Brain pericyte (primary cell): ENCODE data around the gene COX7A1.
"Not testable (repeated sequence)": the region's sequence is repeated elsewhere in the genome, so short reads cannot be mapped to it uniquely, and the experiment has no call there.

Experiments
- DNase-seq: peaks from one replicate; pipeline ENCODE4 v3.0.0-alpha.2; 2012; ENCODE audit warnings: low read depth, low spot score

Gene COX7A1

DNA sequence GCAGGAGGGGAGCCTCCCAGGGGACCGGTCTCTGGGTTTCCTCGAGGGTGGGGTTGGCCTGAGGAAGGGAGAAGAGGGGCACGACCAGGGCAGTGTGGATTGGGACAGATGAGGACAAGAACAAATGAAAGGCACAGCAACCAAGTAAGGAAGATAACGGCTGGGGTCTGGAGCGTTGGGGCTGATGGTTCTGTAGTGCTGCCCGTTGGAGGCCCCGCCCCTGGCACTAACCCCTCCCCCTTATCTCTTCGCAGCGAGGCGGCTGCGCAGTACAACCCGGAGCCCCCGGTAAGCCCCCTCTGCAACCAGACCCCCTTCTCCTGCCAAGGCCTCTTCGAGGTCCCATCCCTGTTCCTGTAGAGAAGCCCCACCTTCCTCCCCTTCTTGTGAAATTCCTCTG is 10.2 kb downstream of the COX7A1 start:
- no peak for DNase-seq

DNA sequence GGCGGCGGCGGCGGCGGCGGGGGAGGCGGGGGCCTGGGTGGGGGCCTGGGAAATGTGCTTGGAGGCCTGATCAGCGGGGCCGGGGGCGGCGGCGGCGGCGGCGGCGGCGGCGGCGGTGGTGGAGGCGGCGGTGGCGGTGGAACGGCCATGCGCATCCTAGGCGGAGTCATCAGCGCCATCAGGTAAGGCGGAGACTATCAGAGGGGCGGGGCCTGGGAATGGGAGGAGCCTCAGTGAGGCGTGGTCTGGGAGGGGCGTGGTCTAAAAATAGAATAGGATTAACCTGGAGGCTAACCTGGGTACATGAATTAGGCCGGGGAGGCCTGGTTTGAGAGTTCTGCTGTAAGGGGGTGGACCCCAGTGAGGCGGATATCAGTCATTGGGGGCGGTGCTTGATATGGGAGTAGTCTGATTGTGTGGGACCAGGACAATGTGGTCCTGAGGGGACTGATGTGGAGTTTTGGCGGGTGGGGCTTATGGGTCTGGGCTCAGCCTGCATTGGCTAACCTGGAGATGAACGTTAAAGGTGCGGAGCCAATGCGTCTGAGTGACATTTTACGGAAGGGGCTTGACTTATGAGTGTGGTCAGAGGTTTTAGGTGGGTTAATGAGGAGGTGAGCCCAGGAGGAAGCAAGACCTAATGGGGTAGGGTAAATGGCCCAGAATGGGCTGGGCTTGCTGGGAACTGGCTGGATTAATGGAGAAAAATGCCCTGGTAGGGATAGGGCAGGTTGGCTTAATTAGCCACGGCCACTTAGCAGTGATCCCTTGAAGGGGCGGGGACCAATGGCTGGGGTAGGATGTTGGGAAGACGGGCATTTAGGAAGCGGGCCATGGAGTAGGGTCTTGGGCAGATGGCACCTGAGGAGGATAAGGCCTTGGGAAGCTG is 11.0 kb downstream of the COX7A1 start:
- peak; percentile 39 for DNase-seq

DNA sequence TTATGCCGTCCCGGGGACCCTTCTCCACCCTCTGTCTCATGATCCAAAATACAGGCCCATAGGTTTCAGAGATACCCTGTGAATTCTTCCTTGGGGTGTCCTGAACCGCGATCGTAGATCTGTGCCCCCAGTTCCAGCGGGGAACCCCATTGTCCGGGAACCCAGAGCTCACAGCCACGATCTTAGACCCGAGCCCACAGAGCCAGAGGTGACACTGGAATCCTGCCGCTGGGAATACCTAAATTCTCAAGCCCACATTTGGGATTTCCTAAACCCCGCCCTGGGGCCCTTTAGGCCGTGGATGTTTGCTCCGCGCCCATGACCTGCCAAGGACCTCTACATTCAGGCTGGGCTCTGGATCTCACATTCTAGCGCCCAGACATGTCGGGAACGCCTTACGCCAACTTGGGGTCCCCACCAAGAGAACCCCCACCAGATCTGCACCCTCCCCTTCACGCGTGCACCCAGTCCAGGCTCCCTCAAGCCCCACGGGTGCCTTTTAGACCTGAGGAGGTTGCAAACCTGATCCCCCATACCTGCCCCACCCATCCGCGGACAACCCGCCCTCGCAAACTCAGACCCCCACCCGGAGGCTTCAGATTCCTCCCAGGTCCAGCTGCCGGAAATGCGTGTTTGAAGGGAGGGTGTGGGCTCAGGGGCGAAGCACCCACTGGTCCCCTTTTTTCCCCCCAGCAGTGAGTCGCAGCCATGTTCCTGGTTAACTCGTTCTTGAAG is 11.8 kb downstream of the COX7A1 start:
- no peak for DNase-seq

DNA sequence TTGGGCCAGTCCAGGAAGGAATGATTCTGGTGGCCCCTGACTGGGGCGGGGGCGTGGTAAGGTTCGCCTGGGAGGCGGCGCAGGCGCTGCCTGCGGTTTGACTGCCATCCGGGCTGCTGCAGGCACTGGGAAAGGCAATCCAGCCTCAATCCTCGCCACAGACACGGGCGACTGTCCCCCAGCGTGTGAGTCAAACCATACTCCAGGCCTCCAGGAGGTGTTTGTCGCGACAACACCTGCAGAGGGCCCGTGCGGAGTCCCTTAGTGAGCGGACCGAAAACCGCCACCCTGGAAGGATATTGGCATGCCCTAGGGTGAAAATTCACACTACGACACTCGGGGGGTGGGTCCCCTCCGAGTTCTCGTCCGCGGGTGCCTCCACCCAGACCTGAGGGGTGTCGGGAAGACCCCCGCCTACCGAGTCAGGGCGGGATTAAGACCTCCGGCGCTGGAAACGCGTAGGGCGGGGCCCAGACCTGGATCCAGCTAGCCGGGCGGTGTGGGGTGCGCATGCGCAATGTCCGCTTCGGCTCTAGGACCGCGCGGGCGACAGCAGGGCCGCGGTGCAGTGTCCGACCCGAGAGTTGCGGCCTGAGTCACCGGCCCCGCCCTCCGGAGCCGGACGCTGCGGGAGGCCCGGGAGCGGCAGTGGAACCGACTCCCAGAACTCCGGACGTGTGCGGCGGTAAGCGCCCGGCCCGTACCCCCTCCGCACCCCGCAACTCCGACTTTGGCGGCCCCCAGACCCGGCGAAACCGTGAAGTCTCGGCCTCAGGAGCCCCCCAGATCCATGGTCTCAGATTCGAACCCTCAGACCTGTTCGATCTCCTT is 12.6 kb downstream of the COX7A1 start, which contains the start of gene CAPNS1:
Gene CAPNS1 (plus strand): TSS at position 594 of the 831 bp plus-strand sequence. CDS start 946 bp downstream, outside the sequence.
- peak; percentile 87 for DNase-seq

DNA sequence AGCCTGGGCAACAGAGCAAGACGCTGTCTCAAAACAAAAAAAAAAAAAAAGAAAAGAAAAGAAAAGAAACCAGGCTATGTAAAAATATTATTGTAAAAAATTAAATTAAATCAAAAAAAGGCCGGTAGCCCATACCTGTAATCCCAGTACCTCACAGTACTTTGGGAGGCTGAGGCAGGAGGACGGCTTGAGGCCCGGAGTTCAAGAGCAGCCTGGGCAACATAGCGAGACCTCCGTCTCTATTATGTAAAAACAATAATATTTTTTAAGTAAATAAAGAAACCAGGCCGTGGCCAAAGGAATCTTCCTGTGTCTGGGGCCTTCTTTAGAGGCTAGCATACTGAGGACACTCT is 13.2 kb downstream of the COX7A1 start:
- DNase-seq = no peak

DNA sequence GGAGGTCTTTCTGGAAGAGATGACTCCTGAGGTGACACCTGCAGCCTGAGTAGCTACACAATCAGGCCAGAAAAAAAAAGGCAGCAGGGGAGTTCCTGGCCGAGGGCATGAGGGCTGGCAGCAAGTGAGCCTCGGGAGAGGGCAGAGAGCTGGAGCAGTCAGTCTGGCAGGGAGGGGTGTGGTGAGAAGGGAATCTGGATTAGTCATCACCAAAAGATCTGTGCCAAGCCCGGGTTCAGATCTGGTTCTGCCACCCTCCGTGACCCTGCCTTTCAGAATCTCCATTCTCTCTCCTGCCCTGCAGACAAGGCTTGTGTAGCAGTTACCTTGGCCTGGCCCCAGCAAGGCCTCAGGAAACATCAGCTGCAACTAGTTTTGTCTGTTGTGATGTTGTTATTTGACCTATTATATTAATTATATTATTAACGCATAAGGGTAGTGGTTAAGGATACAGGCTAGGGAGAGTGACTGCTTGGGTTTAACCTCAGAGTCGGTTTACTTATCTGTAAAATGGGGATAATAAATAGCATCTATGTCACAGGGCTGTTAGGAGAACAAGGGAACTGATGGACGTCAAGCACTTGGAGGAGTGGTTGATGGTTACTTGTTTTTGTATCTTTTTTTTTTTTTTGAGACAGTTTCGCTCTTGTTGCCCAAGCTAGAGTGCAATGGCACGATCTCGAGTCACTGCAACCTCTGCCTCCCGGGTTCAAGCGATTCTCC is 15.1 kb downstream of the COX7A1 start:
- no peak for DNase-seq

DNA sequence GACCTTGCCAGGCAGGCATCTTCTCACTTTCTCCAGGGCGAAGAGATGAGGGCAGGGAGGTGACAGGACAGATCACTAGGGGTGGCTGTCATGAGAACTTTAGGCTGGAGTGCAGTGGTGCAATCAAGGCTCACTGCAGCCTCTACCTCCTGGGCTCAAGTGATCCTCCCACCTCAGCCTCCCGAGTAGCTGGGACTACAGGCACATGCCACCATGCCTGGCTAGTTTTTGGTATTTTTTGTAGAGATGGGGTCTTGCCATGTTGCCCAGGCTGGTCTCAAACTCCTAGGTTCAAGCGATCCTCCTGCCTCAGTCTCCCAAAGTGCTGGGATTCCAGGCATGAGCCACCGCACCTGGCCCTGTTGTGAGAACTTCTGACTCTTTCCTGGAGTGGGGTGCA is 17.4 kb downstream of the COX7A1 start:
- DNase-seq = not testable (repeated sequence)

DNA sequence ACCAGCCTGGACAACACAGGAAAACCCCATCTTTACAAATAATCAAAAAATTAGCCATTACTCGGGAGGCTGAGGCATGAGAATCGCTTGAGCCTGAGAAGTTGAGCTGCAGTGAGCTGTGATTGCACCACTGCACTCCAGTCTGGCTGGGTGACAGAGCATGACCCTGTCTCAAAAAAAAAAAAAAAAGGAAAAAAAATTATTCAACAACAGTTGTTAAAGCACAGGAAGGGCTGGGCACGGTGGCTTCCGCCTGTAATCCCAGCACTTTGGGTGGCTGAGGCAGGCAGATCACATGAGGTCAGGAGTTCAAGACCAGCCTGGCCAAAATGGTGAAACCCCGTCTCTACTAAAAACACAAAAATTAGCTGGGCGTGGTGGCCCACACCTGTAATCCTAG is 21.0 kb downstream of the COX7A1 start:
- not testable (repeated sequence) for DNase-seq

DNA sequence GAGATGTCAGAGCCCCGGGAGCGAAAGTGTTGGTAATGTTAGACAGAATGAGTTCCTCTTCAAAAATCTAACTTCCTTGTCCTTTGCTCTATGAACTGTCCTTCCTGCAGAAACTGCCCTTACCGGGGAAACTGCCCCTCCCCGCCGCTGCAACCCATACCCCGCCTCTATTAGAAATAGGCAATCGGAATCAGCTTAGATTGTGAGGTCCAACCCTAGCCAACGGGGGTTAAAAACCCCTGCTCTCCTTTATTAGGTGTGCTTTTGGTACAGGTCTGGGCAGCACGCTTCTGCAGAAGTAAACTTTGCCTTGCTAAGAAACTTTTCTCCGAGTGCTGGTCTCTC is 23.9 kb downstream of the COX7A1 start:
- no peak for DNase-seq

DNA sequence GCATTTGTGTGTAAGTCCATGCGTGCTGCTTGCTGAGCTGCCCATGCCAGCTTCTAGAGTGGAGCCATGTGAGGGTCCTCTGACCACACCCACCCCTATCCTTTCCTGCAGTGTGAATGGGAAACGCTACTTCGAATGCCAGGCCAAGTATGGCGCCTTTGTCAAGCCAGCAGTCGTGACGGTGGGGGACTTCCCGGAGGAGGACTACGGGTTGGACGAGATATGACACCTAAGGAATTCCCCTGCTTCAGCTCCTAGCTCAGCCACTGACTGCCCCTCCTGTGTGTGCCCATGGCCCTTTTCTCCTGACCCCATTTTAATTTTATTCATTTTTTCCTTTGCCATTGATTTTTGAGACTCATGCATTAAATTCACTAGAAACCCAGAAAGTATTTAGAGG is 26.7 kb downstream of the COX7A1 start:
- DNase-seq = no peak

DNA sequence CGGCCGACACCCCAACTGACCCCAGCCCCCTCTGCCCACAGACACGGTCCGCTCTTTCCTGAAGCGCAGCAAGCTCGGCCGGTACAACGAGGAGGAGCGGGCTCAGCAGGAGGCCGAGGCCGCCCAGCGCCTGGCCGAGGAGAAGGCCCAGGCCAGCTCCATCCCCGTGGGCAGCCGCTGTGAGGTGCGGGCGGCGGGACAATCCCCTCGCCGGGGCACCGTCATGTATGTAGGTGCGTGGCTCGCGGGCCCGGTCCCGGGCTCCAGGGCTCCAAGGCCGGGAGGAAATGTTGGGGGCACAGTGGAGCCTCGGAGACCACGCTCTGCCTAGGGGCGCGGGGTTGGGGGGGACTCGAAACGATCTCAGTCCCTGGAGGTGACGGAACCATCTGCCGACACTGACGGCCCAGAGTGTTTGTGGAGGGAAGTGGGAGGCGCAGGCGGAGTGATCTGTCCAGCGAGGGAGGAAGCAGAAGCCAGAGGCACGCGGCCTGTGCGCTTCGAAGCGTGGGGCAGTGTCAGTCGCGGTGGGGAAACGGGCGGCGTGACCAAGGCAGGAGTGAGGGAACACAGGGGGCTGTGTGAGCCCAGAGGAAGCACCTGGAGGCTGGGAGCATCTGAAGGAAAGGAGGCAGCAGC is 30.6 kb downstream of the COX7A1 start:
- DNase-seq = no peak

DNA sequence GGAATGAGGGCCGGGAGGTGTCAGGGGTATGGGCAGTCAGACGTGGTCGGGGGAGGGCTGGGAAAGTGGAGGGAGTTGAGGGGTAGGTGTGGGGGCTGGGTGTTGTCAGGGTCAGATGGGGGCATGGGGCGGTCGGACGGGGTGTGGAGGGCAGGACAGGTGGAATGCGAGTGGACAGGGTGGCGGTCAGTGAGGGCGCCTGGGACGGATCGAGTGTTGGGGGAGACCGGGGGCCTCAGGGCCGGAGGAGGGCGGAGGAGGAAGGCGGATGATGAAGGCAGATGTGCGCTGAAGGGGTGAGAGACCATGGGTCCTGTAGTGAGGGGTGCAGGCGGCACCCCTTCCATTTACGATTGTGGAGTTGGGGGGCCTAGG is 31.3 kb downstream of the COX7A1 start:
- DNase-seq = no peak

DNA sequence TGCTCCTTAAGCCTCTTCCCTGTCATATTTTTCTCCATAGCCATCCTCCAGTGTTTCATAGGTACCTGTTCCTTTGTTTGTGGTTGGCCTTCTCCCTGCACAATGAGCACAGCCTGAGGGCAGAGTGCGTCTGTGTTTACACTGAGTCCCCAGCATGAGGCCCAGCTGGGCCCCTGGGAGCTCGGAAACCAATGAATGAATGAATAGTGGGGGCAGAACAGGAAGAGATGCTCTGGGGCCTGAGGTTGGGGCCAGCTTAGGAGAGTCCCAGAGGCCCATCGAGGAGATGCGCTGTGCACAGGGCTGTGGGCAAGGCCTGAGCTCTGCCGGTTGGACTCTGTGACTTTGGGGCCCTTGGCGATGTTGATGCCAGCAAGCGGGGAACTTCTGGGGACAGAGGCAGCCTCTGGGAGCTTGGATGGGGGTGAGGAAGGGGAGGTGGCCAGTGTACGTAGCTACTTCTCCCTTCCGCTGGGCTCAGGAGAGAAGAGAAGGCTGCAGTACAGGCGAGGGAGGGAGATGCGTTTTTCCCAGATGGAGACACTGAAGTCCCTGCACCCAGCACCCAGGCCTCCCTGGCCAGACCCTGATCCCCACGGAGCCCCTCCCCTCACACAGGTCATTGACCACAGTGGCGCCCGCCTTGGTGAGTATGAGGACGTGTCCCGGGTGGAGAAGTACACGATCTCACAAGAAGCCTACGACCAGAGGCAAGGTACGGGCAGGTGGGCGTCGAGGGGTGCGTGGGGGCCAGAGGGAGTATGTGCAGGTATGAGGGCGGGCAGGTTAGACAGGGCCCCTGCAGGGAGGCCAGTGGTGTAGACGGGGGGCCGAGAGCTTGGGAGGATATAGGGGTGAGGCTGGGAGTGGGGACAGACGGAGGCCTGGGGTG is 31.9 kb downstream of the COX7A1 start:
- DNase-seq = no peak

DNA sequence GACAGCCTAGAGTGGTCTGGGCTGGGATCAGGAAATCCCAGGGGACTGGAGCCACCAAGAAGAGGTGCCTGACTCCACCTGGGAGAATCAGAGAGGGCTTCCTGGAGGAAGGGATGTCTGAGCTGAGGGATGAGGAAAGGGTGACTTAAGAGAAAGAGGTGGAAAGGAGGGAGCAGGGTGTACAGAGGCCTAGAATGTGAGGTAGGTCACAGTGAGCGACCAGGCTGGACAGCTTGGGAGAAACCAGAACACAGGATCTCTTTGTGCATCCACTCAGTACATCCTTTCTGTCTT is 36.0 kb downstream of the COX7A1 start:
- DNase-seq = no peak

DNA sequence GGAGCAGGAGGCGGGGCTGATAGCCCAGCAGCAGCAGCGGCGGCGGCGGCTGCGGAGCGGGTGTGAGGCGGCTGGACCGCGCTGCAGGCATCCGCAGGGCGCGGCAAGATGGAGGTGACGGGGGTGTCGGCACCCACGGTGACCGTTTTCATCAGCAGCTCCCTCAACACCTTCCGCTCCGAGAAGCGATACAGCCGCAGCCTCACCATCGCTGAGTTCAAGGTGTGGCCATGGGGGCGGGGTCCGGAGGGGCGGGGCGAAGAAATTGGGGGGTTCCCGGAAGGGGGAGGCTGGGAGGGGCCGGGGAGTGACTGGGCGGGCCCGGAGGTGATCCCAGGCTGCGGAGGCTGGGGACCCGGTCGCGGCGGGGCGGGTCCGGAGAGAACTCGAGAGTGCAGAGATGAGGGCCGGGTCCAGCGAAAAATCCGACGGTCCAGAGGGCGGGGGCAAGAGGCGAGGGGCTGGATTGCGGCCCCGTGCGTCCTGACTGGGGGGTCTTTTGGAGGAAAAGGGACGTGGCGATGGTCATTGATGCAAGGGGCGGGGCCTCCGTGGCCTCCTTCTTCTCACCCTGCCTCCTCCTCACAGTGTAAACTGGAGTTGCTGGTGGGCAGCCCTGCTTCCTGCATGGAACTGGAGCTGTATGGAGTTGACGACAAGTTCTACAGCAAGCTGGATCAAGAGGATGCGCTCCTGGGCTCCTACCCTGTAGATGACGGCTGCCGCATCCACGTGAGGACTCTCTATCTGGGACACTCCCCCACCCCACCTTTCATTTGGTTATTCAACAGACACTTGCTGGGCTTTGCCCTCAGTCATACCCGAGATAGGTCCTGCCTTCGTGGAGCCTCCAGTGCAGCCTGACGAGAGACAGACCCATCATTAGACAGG is 36.5 kb downstream of the COX7A1 start, which contains the start of gene TBCB:
Gene TBCB (plus strand): TSS at position 16 of the 891 bp plus-strand sequence. CDS start 93 bp downstream, at position 109.
- no peak for DNase-seq

DNA sequence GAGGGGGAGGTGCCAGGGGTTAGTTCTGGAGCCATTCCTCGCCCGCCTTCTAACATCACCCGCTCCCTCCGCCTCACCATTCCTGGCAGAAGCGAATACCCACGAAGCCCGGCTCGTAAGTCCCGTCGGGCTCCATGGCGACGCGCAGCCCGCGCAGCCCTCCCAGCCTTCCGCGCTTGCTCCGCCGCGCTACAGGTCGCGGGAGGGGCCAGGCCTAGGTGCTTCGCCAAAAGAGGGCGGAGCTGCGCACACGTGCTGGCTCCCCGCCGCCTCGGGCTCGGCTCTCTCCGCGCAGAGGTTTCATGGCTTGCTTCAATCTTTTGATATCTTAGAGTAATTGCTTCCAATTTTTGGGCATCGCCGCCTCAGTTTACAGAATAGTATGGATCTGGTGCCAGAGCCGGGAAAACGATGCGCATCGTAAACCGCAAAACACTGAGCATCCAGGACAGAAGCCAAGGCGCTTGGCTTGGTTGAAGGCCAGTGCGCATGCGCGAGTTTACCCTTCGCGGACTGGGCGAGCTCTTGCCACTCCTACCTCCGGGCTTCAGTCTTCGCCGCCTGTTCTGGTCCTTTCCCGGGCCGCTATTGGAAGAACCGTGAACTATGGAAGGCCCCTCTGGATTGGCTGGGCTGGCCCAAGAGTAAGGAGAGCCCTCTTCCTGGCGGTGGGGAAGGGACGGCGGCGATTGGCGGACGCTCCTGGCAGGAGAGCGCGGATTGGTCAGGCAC is 37.4 kb downstream of the COX7A1 start, which contains the start of gene POLR2I:
Gene POLR2I (minus strand): TSS at position 155 of the 732 bp plus-strand sequence. CDS start 19 bp downstream, at position 136.
- peak; percentile 98 for DNase-seq

DNA sequence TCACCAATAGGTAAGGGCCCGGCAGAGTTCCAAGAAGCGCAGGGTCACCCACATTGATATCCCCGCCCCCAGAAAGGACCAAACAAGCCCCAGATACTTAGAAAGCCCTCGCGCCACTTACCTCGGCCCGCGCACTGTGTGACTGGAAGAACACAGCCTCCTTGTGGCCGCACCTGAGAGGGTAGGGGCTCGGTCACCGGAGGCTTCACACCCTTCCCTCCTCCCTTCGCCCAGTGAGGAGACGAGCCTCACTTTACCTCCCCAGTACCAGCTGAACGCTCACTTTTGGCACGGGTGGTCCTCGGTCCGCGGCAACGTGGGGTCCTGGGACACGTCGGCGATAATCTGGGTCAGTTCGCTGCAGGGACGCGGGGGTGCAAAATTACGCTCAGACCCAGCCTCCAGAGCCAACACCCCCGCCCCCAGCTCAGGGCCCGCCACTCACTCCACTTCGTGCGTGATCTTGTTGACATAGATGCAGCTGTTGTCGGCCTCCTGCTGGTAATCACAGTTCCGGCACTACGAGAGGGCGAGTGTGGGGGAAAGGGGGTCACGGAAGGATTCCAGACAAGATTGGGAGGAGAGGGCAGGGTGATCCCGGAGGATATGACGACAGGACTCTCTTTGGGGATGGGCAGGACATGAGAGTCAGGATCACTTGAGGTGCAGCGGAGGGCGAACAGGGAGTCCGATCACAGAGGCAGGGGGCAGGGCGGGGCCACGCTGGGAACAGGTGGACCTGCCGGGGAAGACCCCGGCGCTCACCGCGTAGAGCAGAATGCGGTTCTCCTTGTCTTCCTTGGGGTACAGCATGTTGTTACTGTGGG is 38.1 kb downstream of the COX7A1 start:
- no peak for DNase-seq
